ENCODE results near the gene NFU1.

Gene NFU1

GRCh38 chr2:69465513-69466456 lies 28.6 kb upstream of the NFU1 start:
- no peak for TF ChIP-seq CTCF (IDR thresholded peaks at IDR 0.05; ENCODE audit: control insufficient read depth, insufficient read depth, low read depth, low read length, missing control alignments)
- no peak overlapping the region for H3K4me3 ChIP-seq (ENCODE audit: control insufficient read depth, low read depth, low read length)
- no peak for DNase-seq (ENCODE audit: low read depth)

GRCh38 chr2:69464575-69464974 lies 27.3 kb upstream of the NFU1 start:
- H3K4me3 ChIP-seq (ENCODE audit: control insufficient read depth, low read depth, low read length), result no peak overlapping the region
- DNase-seq (ENCODE audit: low read depth), result peak; percentile 4
- TF ChIP-seq CTCF (IDR thresholded peaks at IDR 0.05; ENCODE audit: control insufficient read depth, insufficient read depth, low read depth, low read length, missing control alignments), result no peak

GRCh38 chr2:69462780-69463179 lies 25.5 kb upstream of the NFU1 start:
- H3K4me3 ChIP-seq (ENCODE audit: control insufficient read depth, low read depth, low read length), result no peak overlapping the region
- TF ChIP-seq CTCF (IDR thresholded peaks at IDR 0.05; ENCODE audit: control insufficient read depth, insufficient read depth, low read depth, low read length, missing control alignments), result no peak
- DNase-seq (ENCODE audit: low read depth), result no peak

- no peak overlapping the region for H3K4me3 ChIP-seq (ENCODE audit: control insufficient read depth, low read depth, low read length)
- TF ChIP-seq CTCF (IDR thresholded peaks at IDR 0.05; ENCODE audit: control insufficient read depth, insufficient read depth, low read depth, low read length, missing control alignments), result no peak
These were observed 24.2 kb upstream of the NFU1 start for GRCh38 chr2:69461404-69461803.

GRCh38 chr2:69459936-69460335 lies 22.7 kb upstream of the NFU1 start:
- TF ChIP-seq CTCF (IDR thresholded peaks at IDR 0.05; ENCODE audit: control insufficient read depth, insufficient read depth, low read depth, low read length, missing control alignments), result no peak
- no peak overlapping the region for H3K4me3 ChIP-seq (ENCODE audit: control insufficient read depth, low read depth, low read length)
- DNase-seq (ENCODE audit: low read depth), result no peak

More at GRCh38 chr2:69461404-69461803, 24.2 kb upstream of the NFU1 start:
- no peak for DNase-seq (ENCODE audit: low read depth)

- no peak for TF ChIP-seq CTCF (IDR thresholded peaks at IDR 0.05; ENCODE audit: control insufficient read depth, insufficient read depth, low read depth, low read length, missing control alignments)
- no peak for DNase-seq (ENCODE audit: low read depth)
- no peak overlapping the region for H3K4me3 ChIP-seq (ENCODE audit: control insufficient read depth, low read depth, low read length)
These were observed 19.8 kb upstream of the NFU1 start for GRCh38 chr2:69456950-69457445.

Measured in AG09309 (cell line).